Fibroblast of skin of right biceps (primary cell): ENCODE results near the gene CADM1.

ENCODE experiments used
- DNase-seq: peaks from one replicate; pipeline ENCODE4 v3.0.0-alpha.2; 2013

Gene CADM1

DNA sequence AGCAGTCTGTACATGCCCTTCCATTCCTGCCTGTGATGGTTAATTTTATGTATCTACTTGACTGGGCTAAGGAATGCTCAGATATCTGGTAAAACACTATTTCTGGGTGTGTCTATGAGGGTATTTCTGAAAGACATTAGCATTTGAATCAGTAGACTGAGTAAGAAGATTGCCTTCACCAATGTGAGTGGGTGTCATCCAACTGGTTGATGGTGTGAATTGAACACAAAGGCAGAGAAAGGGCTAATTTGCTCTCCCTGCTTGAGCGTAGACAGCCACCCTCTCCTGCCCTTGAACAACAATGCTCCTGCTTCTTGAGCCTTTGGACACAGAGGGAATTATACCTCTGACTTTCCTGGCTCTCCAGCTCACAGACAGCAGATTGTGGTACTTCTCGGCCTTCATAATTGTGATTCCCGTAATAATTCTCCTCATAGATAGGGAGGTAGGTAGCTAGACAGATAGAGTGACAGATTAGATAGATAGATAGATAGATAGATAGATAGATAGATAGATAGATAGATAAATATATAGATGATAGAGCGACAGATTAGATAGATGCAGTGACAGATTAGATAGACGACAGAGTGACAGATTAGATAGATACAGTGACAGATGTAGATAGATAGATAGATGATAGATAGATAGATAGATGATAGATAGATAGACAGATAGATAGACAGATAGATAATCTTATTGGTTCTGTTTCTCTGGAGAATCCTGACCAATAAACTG lies 370.6 kb downstream of the CADM1 start:
- no peak for DNase-seq

DNA sequence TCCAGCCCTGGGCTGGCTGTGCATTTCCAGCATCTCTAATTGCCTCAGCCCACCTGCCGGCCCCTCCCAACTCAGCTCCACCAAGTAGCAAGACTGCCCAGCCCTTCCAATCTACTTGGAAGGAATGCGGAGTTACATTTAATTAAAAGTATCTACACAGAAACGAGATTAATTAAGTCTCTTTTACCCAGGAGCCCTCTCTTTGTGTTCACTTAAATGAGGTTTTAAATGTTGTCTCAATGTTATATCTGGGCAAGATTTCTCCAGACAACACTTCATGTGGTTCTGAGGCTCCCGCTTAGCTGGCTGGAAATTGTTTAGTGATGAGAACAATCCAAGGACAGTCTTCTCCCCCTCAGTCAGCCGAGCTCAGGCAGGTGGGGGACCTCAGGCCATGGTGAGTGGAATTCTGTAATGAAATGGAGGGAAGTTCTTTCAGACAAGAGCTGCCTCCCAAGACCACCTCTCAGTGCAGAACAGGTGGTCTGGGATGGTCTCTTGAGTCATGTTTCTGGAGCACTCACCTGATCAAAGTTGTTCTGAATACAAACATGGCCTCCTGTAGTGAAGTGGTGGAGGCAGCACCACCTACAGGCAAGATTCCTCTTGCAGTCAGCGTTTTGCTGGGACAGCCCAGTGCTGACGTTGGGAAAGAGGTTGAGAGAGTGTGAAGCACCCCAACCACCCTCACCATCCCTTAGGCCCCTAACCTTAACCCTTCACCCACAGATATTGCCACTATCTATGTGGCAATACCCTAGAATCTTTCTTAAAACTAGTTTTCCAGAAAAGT lies 371.6 kb downstream of the CADM1 start:
- no peak for DNase-seq

DNA sequence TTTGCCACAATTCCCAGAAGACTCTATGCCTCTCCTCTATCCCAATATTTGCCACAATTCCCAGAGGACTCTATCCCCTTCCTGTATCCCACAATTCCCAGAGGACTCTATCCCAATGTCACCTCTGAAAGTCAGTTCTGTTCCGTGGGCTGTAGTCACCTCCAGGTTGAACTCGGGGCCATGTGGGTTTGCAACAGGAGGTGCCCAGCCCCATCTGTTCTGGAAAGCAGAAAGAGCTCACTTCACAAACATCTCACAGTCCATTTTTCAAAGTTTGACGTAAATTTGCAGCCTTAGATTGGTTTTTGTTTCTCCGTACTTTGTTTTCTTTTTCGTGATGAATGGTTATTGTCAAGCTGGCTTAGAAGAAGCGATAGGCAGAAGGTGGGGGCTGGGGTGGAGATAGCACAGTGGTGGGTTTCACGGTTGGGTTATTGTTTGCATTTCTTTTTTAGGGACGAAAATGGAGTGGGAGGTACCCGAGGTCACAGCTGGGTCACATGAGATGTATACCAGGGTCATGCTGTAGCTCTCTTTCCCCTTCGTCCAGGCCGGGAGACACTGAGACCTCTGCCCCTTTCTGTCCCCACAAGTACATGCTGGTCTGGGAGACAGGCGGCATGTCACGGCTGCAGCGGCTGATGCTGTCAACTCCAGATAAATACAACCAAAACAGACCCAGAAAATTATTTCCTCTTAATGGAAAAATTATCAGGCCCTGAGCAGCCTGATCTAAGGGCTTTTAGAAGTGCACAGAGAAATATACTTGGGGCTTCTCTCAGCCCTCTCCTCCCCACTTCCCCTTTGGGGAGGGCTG lies 374.5 kb downstream of the CADM1 start:
- no peak for DNase-seq

DNA sequence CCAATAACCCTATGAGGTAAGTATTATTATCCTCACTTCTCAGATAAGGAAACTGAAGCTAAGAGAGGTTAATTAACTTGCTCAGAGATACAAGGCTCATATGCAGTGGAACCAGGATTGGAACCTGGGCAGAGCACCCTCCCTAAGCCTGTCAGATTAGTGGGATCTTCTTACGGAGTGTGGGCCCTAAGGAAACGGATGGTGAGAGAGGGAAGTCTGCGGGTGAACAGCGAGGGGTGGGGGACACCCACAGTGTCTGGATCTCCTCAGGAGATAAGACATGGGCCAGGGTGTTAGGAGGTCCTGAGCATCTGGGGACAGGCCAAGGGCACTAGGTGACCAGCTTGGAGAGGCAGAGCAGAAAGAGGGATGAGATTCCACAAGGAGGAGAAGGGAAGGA lies 376.0 kb downstream of the CADM1 start:
- DNase-seq, result no peak

DNA sequence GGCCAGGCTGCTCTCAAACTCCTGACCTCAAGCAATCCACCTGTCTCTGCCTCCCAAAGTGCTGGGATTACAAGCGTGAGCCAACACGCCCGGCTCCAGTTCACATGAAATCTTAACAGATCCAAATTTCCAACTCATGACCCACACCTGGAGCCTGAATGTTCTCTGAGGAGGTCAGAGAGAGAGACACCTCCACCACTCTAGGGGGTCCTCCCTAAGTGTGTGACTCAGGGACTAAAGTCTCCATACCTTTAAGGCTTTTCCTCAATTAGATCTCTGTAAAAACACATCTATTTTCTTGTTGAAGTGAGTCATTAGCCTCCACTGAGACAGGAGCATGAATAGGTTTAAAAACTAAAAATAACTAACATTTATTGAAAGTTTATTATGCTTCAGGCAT lies 376.4 kb downstream of the CADM1 start:
- no peak for DNase-seq

DNA sequence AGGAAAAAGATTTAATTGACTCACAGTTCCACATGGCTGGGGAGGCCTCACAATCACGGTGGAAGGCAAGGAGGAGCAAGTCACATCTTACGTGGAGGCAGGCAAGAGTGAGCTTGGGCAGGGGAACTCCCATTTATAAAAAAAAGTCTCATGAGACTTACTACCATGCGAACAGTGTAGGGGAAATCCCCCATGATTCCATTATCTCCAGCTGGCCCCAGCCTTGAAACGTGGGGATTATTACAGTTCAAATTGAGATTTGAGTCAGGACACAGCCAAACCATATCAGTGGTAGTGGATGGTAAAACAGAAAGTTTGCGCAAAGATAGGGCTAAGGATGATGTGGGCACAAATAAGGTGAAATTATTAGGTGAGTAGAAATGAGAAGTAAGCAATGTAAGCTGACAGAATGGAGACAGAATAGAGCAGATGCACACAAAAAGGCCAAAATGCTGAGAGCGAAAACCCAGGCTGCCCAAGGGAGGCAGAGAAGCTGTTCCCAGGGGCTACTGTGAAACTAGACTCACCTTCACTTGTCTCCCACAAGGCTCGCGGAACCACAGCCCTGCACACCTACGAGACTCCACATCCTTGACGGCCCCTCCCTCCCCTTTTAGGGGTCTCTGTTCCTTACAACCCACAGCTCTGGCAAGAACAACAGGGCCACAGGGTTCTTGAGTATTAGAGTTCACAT lies 377.6 kb downstream of the CADM1 start:
- no peak for DNase-seq

DNA sequence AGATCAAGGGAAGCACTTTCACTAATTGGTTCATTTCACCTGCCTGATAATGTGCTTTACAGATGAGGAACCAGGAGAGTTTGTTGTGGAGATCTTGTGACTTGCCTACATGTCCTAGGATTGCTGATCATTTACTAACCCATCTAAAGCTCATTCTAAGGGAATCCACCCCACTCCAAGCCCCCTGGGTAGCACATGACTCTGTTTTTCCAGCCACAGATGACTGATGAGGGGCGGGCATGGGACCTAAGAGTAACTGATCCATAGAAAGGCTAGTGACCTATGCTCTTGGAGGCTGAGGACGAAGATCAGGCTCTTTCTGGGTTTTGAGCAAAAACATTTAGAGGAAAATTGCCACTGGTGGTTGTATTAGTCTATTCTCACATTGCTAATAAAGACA lies 378.1 kb downstream of the CADM1 start:
- DNase-seq, result no peak

DNA sequence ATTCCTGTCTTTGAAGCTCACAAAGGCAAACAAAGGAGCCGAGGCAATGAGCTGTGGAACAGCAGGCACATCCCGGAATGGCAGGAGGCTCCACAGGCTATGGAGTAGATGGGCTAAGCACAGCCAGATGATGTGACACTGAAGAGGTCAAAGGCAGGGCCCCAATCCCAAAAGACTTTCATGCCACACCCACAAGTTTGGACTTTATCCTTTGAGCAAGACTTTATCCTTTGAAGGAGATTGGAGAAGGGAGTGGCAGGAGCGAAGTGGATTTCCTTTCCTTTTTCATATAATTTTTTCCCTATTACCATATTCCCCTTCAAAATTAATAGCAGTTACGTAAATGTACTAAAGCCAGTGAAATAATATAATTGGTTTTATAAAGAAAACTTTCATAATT lies 379.4 kb downstream of the CADM1 start:
- DNase-seq, result no peak

DNA sequence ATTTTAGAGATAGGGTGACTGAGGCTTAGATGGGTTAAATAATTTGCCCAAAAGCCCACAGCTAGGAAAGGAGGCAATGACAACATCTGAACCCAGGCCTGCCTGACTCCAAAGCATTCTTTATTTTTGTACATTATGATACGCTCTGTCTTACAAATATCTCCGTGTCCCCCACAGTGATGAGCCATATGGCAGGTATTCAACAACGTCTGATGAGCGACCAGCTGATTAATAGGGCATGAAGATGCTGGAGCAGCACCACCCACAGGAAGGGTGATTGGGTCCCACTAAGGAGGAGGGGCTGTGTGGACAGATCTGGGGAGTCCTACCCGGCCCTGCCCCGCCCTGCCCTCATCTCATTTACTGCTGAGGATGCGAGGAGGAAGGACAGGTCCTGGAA lies 380.6 kb downstream of the CADM1 start:
- DNase-seq, result peak; percentile 16

DNA sequence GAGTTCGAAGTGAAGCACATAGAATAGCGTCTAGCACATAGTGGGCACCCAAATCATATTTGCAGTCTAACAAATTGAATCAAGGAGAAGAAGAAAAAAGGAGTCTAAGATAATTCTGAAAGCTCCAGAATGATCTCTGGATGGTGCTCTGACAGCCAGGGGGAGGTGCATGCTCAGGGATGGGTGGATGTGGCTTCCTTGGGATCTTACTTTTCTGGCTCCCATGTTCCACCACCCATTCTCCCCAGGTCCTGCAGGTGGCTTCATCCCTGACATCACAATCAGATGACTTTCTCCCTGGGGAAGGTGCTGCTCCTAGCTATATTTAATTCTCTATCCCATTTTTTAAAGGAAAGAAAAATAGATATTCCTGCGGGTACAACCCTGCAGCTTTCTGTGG lies 381.9 kb downstream of the CADM1 start:
- no peak for DNase-seq
